ENCODE data around the gene OBSCN. TPM values are rescaled to one million over a fixed set of nuclear protein-coding genes. Genes with fewer than 3 reads are reported as not detected.

The OBSCN gene
- total RNA-seq, 1 experiment from 2014 or later = 33.3 TPM

DNA sequence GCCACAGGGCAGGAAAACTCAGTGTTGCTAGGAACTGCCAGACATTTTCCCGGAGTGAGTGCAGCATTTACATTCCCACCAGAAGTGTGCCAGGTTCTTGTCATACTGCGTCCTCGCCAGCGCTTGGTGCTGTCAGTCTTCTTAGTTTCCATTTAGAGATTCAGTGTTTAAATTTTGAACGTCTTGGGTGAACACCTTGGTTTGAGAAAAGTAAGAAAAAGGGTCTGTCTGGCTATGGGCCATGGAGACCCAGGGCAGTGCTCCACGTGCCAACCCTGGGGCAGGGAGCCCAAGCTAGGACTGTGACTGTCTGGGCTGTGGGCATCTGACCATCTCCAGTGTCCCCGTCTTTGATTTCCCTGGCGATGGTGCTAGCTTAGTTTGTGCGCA lies 26.2 kb upstream of the OBSCN start:
- Histone ChIP-seq H3K23me2 (ENCODE audit: insufficient read length, low read depth, low read length, poor library complexity, severe bottlenecking) (no peaks in the 10 kb centered on the region), H3K4me1 (ENCODE audit: insufficient read depth, low read length) (no peaks in the 10 kb centered on the region), H2BK15ac (ENCODE audit: low read depth, low read length) (no peak overlapping the region), H4K8ac (replicated peaks; ENCODE audit: insufficient read length, low read depth, low read length) (no peak overlapping the region), H2BK20ac (ENCODE audit: low read depth, low read length, poor library complexity, severe bottlenecking) (no peak overlapping the region), H2AK5ac (ENCODE audit: insufficient read length, low read length) (no peak overlapping the region), H2BK5ac (ENCODE audit: insufficient read length, low read length) (no peak overlapping the region), H3K23ac (ENCODE audit: insufficient read length, low read depth, low read length) (no peak overlapping the region), H3K9me3 (ENCODE audit: control insufficient read depth, low read depth, low read length) (no peaks in the 10 kb centered on the region), H2BK12ac (ENCODE audit: insufficient read length, low read depth, low read length) (no peak overlapping the region), H3K79me2 (ENCODE audit: insufficient read depth, low read length) (no peaks in the 10 kb centered on the region), H2BK120ac (ENCODE audit: low read depth, low read length, poor library complexity, severe bottlenecking) (no peak overlapping the region), H3K79me1 (ENCODE audit: insufficient read depth, low read depth, low read length, poor library complexity, severe bottlenecking) (no peaks in the 10 kb centered on the region), H3K18ac (ENCODE audit: insufficient read length, low read depth, low read length) (no peak overlapping the region), H3K56ac (ENCODE audit: insufficient read length, low read depth, low read length) (no peak overlapping the region), H3K4me2 (ENCODE audit: insufficient read depth, insufficient read length, low read length) (no peak overlapping the region), H3K9ac (ENCODE audit: extremely low read depth, insufficient read length, low read length) (no peak overlapping the region), H2AFZ (ENCODE audit: low read length) (no peak overlapping the region), H4K20me1 (ENCODE audit: control insufficient read depth, insufficient read depth, insufficient read length) (no peaks in the 10 kb centered on the region), H4K5ac (ENCODE audit: insufficient read length, low read depth, low read length) (no peak overlapping the region), H4K91ac (ENCODE audit: insufficient read length, low read depth, low read length) (no peak overlapping the region), H3K27ac (ENCODE audit: insufficient read length, low read depth, low read length) (no peak overlapping the region), H3K27me3 (ENCODE audit: insufficient read depth, low read length) (no peaks in the 10 kb centered on the region), H3K4ac (ENCODE audit: low read depth, low read length) (no peak overlapping the region), H3K14ac (ENCODE audit: insufficient read depth, low read length) (no peak overlapping the region), H3T11ph (ENCODE audit: low read length) (no peak overlapping the region)
- TF ChIP-seq, protein P1, sequence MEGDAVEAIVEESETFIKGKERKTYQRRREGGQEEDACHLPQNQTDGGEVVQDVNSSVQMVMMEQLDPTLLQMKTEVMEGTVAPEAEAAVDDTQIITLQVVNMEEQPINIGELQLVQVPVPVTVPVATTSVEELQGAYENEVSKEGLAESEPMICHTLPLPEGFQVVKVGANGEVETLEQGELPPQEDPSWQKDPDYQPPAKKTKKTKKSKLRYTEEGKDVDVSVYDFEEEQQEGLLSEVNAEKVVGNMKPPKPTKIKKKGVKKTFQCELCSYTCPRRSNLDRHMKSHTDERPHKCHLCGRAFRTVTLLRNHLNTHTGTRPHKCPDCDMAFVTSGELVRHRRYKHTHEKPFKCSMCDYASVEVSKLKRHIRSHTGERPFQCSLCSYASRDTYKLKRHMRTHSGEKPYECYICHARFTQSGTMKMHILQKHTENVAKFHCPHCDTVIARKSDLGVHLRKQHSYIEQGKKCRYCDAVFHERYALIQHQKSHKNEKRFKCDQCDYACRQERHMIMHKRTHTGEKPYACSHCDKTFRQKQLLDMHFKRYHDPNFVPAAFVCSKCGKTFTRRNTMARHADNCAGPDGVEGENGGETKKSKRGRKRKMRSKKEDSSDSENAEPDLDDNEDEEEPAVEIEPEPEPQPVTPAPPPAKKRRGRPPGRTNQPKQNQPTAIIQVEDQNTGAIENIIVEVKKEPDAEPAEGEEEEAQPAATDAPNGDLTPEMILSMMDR (conservative IDR thresholded peaks at IDR 0.05) = no peak
- H3K4me3 Mint-ChIP-seq = no peak overlapping the region
- H3K36me3 Mint-ChIP-seq (ENCODE audit: insufficient read depth in 1 of 3, low read depth in 3 of 3) = no peaks in the 10 kb centered on the region; a peak in 1 of 7 replicates
- no CpG with 5 or more reads among the region's 9 CpGs for WGBS (ENCODE audit: extremely low coverage, insufficient read length, low lambda C conversion rate)
- no peak for DNase-seq
- H3K27me3 Mint-ChIP-seq (ENCODE audit: low read depth) = no peaks in the 10 kb centered on the region; the same call in 1 of the 2 replicates
- H3K9me3 Mint-ChIP-seq = no peaks in the 10 kb centered on the region
- no peak overlapping the region for H3K27ac Mint-ChIP-seq
- no peaks in the 10 kb centered on the region for H3K4me1 Mint-ChIP-seq

All from H9 (cell line).